Neural progenitor cell (in vitro differentiated cells): ENCODE results near the gene PATE3. TPM values are rescaled to one million over a fixed set of nuclear protein-coding genes. Genes with fewer than 3 reads are reported as not detected.

Experiments used
- DNase-seq: peaks from one replicate; pipeline ENCODE4 v3.0.0-alpha.2; 2016; ENCODE audit warnings: low spot score
- H2AFZ ChIP-seq: fragments of 200-600 bp; sonication (generic); replicated peaks from 2 replicates; pipeline ENCODE4 v1.6.1; 2016; ENCODE audit warnings: antibody characterized with exemption
- H3F3A ChIP-seq: fragments of 200-600 bp; sonication (generic); 2 replicates; pipeline ENCODE4 v1.6.1; 2016; ENCODE audit warnings: antibody characterized with exemption, low read depth
- H3K27ac ChIP-seq: fragments of 200-600 bp; sonication (generic); 2 replicates; pipeline ENCODE4 v1.5.1; 2016; ENCODE audit warnings: mild to moderate bottlenecking
- H3K27me3 ChIP-seq: fragments of 200-600 bp; sonication (generic); 2 replicates; pipeline ENCODE4 v1.6.1; 2016; ENCODE audit warnings: mild to moderate bottlenecking, moderate library complexity
- H3K36me3 ChIP-seq: fragments of 200-600 bp; sonication (generic); 2 replicates; pipeline ENCODE4 v1.5.1; 2016
- H3K4me1 ChIP-seq: fragments of 200-600 bp; sonication (generic); 2 replicates; pipeline ENCODE4 v1.6.1; 2016; ENCODE audit warnings: mixed run types
- H3K4me2 ChIP-seq: fragments of 200-600 bp; sonication (generic); 2 replicates; pipeline ENCODE4 v1.6.1; 2016
- H3K4me3 ChIP-seq: fragments of 200-600 bp; sonication (generic); 2 replicates; pipeline ENCODE4 v1.5.1; 2016
- H3K79me2 ChIP-seq: fragments of 200-600 bp; sonication (generic); 2 replicates; pipeline ENCODE4 v1.6.1; 2016; ENCODE audit warnings: low read depth
- H3K9ac ChIP-seq: fragments of 200-600 bp; sonication (generic); 2 replicates; pipeline ENCODE4 v1.6.1; 2016
- H3K9me3 ChIP-seq: fragments of 200-600 bp; sonication (generic); 2 replicates; pipeline ENCODE4 v1.5.1; 2016; ENCODE audit warnings: low read depth
- H4K20me1 ChIP-seq: fragments of 200-600 bp; sonication (generic); 2 replicates; pipeline ENCODE4 v1.6.1; 2016; ENCODE audit warnings: low read depth
- H3K27ac Mint-ChIP-seq: 3 replicates; pipeline ENCODE4 v1.8.0; 2021; ENCODE audit warnings: mixed read lengths
- H3K27me3 Mint-ChIP-seq: 2 replicates; pipeline ENCODE4 v1.8.0; 2022; ENCODE audit warnings: low read depth, mild to moderate bottlenecking, inconsistent platforms, moderate library complexity, mixed read lengths; ENCODE audit not compliant: insufficient read depth
- H3K36me3 Mint-ChIP-seq: 3 replicates; pipeline ENCODE4 v1.8.0; 2021; ENCODE audit warnings: mixed read lengths
- H3K4me1 Mint-ChIP-seq: 3 replicates; pipeline ENCODE4 v1.8.0; 2021; ENCODE audit warnings: mixed read lengths
- H3K4me3 Mint-ChIP-seq: 3 replicates; pipeline ENCODE4 v1.8.0; 2021; ENCODE audit warnings: mild to moderate bottlenecking, moderate library complexity, mixed read lengths
- H3K9me3 Mint-ChIP-seq: 3 replicates; pipeline ENCODE4 v1.8.0; 2020; ENCODE audit warnings: mixed read lengths
- CTCF ChIP-seq: fragments of 200-600 bp; sonication (generic); IDR thresholded peaks from 2 replicates; pipeline ENCODE4 v1.5.1; 2017; ENCODE audit warnings: antibody characterized with exemption, mild to moderate bottlenecking
- EZH2 ChIP-seq: fragments of 200-600 bp; sonication (generic); IDR thresholded peaks from 2 replicates; pipeline ENCODE4 v1.6.1; 2017; ENCODE audit warnings: antibody characterized with exemption, mild to moderate bottlenecking, moderate library complexity
- EZH2phosphoT487 ChIP-seq: fragments of 200-600 bp; sonication (generic); IDR thresholded peaks from 2 replicates; pipeline ENCODE4 v1.6.1; 2017; ENCODE audit warnings: antibody characterized with exemption
- total RNA-seq: library from RNA; depleted of rRNA; stranded (reverse); fragments of >200 nt; gene quantifications from 2 replicates; pipeline ENCODE4 v1.2.3, GENCODE V29; 2015; ENCODE audit warnings: low replicate concordance

The PATE3 gene
- total RNA-seq, 1 donor from 2014 or later = not detected

DNA sequence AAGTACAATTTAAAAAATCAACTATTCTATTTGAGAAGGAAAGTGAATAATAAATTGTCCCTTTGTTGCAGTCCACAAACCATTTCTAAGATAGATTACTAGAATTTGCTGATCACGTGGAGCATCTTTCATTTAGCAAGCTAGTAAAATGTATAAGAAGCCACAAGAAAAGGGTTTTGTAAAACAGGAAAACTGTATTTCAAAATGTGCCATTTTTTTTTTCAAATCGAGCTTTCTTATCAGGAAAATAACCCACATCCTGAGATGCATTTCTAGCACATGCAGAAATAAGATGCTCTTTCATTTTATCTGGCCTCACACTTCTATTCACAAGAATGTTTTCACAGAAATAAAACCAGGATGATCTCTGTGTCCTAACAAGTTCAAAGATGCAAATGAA, 3.2 kb upstream of the PATE3 start:
- Histone ChIP-seq H3K27ac (no peak overlapping the region), H3K27me3 (no peaks in the 10 kb centered on the region), H4K20me1 (no peaks in the 10 kb centered on the region), H3K9ac (no peak overlapping the region), H3K4me3 (no peak overlapping the region), H3K9me3 (no peaks in the 10 kb centered on the region), H3F3A (no peaks in the 10 kb centered on the region), H3K4me2 (no peak overlapping the region), H2AFZ (no peak overlapping the region), H3K79me2 (no peaks in the 10 kb centered on the region), H3K4me1 (no peaks in the 10 kb centered on the region), H3K36me3 (no peaks in the 10 kb centered on the region)
- Mint-ChIP-seq H3K36me3 (no peaks in the 10 kb centered on the region), H3K27me3 (peaks cover 5% of the 10 kb centered on the region), H3K4me1 (no peaks in the 10 kb centered on the region), H3K27ac (no peak overlapping the region), H3K9me3 (peaks cover 9% of the 10 kb centered on the region), H3K4me3 (no peak overlapping the region)
- TF ChIP-seq CTCF (no peak), EZH2phosphoT487 (no peak), EZH2 (no peak)
- DNase-seq = no peak

- no peaks in the 10 kb centered on the region for H4K20me1 ChIP-seq
- DNase-seq = no peak
- H2AFZ ChIP-seq = no peak overlapping the region
- no peaks in the 10 kb centered on the region for H3K27me3 ChIP-seq
- TF ChIP-seq CTCF (no peak), EZH2 (no peak), EZH2phosphoT487 (no peak)
- no peaks in the 10 kb centered on the region for H3K79me2 ChIP-seq
- no peak overlapping the region for H3K4me2 ChIP-seq
- Mint-ChIP-seq H3K9me3 (peaks cover 10% of the 10 kb centered on the region), H3K27ac (no peak overlapping the region), H3K4me1 (no peaks in the 10 kb centered on the region), H3K27me3 (peaks cover 5% of the 10 kb centered on the region), H3K4me3 (no peak overlapping the region), H3K36me3 (no peaks in the 10 kb centered on the region)
- no peak overlapping the region for H3K27ac ChIP-seq
- H3K9ac ChIP-seq = no peak overlapping the region
- H3F3A ChIP-seq = no peaks in the 10 kb centered on the region
- H3K9me3 ChIP-seq = peaks cover 5% of the 10 kb centered on the region
- H3K4me1 ChIP-seq = no peaks in the 10 kb centered on the region
- H3K36me3 ChIP-seq = no peaks in the 10 kb centered on the region
- H3K4me3 ChIP-seq = no peak overlapping the region
Measured at GRCh38 chr11:125790825-125791224, 2.9 kb downstream of the PATE3 start.

DNA sequence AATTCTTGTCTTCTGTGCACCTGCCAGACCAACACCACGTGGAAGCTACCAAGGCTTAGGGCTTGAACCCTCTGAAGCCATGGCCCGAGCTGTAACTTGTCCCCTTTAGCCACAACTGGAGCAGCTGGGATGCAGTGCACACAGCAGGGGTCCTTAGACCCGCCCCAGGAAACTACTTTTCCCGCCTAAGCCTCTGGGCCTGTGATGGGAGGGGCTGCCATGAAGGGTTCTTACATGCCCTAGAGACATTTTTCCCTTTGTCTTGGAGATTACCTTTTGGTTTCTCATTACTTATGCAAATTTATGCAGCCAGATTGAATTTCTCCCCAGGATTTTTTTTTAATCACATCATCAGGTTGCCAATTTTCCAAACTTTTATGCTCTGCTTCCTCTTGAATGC, 9.7 kb downstream of the PATE3 start:
- Mint-ChIP-seq H3K36me3 (no peaks in the 10 kb centered on the region), H3K9me3 (peaks cover 28% of the 10 kb centered on the region), H3K27me3 (no peaks in the 10 kb centered on the region), H3K27ac (no peak overlapping the region), H3K4me1 (no peaks in the 10 kb centered on the region), H3K4me3 (no peak overlapping the region)
- Histone ChIP-seq H3K4me1 (no peaks in the 10 kb centered on the region), H3K9me3 (peaks cover 24% of the 10 kb centered on the region), H3K4me2 (no peak overlapping the region), H3K27ac (no peak overlapping the region), H3K9ac (no peak overlapping the region), H4K20me1 (no peaks in the 10 kb centered on the region), H2AFZ (no peak overlapping the region), H3K4me3 (no peak overlapping the region), H3K36me3 (no peaks in the 10 kb centered on the region), H3F3A (no peaks in the 10 kb centered on the region), H3K79me2 (no peaks in the 10 kb centered on the region), H3K27me3 (no peaks in the 10 kb centered on the region)
- no peak for DNase-seq
- TF ChIP-seq EZH2phosphoT487 (no peak), CTCF (no peak), EZH2 (no peak)

GRCh38 chr11:125799808-125800207, 11.9 kb downstream of the PATE3 start:
- H3K9ac ChIP-seq = no peak overlapping the region
- H3K4me2 ChIP-seq = no peak overlapping the region
- H3K9me3 ChIP-seq = peaks cover 23% of the 10 kb centered on the region
- H3K4me3 ChIP-seq = no peak overlapping the region
- Mint-ChIP-seq H3K27ac (no peak overlapping the region), H3K27me3 (no peaks in the 10 kb centered on the region), H3K36me3 (no peaks in the 10 kb centered on the region), H3K9me3 (peaks cover 25% of the 10 kb centered on the region), H3K4me1 (no peaks in the 10 kb centered on the region), H3K4me3 (no peak overlapping the region)
- H2AFZ ChIP-seq = no peak overlapping the region
- no peaks in the 10 kb centered on the region for H4K20me1 ChIP-seq
- no peaks in the 10 kb centered on the region for H3F3A ChIP-seq
- no peaks in the 10 kb centered on the region for H3K4me1 ChIP-seq
- TF ChIP-seq CTCF (no peak), EZH2phosphoT487 (no peak), EZH2 (no peak)
- DNase-seq = no peak
- H3K27me3 ChIP-seq = no peaks in the 10 kb centered on the region
- H3K36me3 ChIP-seq = no peaks in the 10 kb centered on the region
- no peaks in the 10 kb centered on the region for H3K79me2 ChIP-seq
- no peak overlapping the region for H3K27ac ChIP-seq
